ENCODE results near the gene GRIA4.

Gene GRIA4

GRCh38 chr11:105741488-105742020, 131.7 kb downstream of the GRIA4 start:
- no peak for TF ChIP-seq CTCF (IDR thresholded peaks at IDR 0.05)

GRCh38 chr11:105754260-105754659, 144.4 kb downstream of the GRIA4 start:
- no peak for TF ChIP-seq CTCF (IDR thresholded peaks at IDR 0.05)

- no peak for TF ChIP-seq CTCF (IDR thresholded peaks at IDR 0.05)
Measured at GRCh38 chr11:105754716-105755115, 144.8 kb downstream of the GRIA4 start.

GRCh38 chr11:105757107-105757506, 147.2 kb downstream of the GRIA4 start:
- TF ChIP-seq CTCF (IDR thresholded peaks at IDR 0.05) = no peak

GRCh38 chr11:105763594-105763993, 153.7 kb downstream of the GRIA4 start:
- no peak for TF ChIP-seq CTCF (IDR thresholded peaks at IDR 0.05)

GRCh38 chr11:105767931-105768330, 158.1 kb downstream of the GRIA4 start:
- TF ChIP-seq CTCF (IDR thresholded peaks at IDR 0.05) = no peak

- TF ChIP-seq CTCF (IDR thresholded peaks at IDR 0.05) = no peak
Measured at GRCh38 chr11:105769627-105770026, 159.8 kb downstream of the GRIA4 start.

- no peak for TF ChIP-seq CTCF (IDR thresholded peaks at IDR 0.05)
Measured at GRCh38 chr11:105774899-105775298, 165.0 kb downstream of the GRIA4 start.

Data from LNCAP (cell line).